Right lobe of liver (tissue), 4 donors: ENCODE measurements around the gene SRP9.

ENCODE experiments used
- CTCF ChIP-seq, 4 donors: fragments of 200-600 bp in 3 of 4; fragments of 450-650 bp in 1 of 4; IDR thresholded peaks; one replicate each; pipeline versions ENCODE4 v1.5.1 to v1.8.0; 2016 to 2022; ENCODE audit warnings: antibody characterized with exemption in 4 of 4, mild to moderate bottlenecking in 2 of 4
- POLR2A ChIP-seq: fragments of 450-650 bp; IDR thresholded peaks from one replicate; pipeline ENCODE4 v1.6.1; 2017; ENCODE audit warnings: antibody characterized with exemption, mild to moderate bottlenecking
- donor health status: DM: no; HTN: no; CAD: no.
- donor health status: DM: no; HTN: no; CAD: no.
- donor health status: DM: no; HTN: yes; CAD: no.

- TF ChIP-seq POLR2A (no peak), CTCF (IDR thresholded peaks at IDR 0.05) (no peak)
These were observed 39.3 kb downstream of the SRP9 start for GRCh38 chr1:225816643-225817538.
